ENCODE measurements around the gene SLX4.

DNA sequence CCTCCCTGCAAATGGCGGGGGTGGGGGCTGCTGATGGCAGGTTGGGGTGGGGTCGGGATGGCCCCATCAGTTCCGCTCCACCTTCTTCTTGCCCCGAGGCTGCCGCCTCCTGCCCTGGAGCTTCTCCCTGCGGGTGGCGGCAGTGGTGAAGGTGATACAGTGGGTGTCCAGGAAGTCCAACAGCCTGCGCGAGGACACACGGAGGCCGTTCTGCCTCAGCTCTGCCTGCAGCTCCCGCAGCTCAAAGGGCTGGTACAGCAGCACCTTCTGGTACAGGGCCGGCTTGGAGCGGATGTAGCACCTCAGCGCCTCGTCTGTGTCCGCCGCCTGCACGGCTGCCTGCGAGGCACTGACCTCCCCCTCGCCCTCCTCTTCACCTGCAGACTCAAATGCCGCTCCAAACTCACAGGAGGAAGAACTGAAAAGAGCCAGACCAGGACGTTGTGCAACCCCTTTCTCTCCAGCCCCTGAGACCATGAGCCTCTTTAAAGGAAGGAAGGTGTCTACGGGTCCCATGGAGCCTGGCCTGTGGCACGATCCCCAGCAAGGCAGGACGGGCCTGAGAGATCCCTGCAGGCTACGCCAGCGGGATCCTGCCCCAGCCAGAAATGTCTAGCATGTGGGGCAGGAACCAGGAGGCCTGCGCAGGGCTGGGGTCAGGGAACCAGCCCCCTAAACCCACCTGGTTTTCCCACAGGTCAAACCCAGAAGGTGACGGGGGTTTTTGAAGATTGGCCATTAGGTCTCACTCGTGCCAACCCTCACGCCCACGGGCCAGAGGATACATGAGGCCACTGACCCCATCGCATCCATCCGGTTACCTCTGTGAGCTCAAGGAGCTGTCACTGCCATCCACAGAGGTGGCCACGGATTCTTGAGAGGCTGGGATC is 28.9 kb downstream of the SLX4 start:
- TF ChIP-seq PAX5 (IDR thresholded peaks at IDR 0.05; ENCODE audit: insufficient read depth, low read length, severe bottlenecking) (no peak), POLR2A (IDR thresholded peaks at IDR 0.05; ENCODE audit: low read depth, low read length) (no peak), POLR2AphosphoS5 (IDR thresholded peaks at IDR 0.05; ENCODE audit: low read depth, low read length) (no peak), TAF1 (IDR thresholded peaks at IDR 0.05; ENCODE audit: low read depth, low read length) (no peak)
